Fibroblast of the aortic adventitia (primary cell): ENCODE data around the gene MICAL2. TPM values are rescaled to one million over a fixed set of nuclear protein-coding genes. Genes with fewer than 3 reads are reported as not detected.

ENCODE experiments used
- DNase-seq: peaks from one replicate; pipeline ENCODE4 v3.0.0-alpha.2; 2010; ENCODE audit warnings: low read depth
- H3K4me3 ChIP-seq: 2 replicates; pipeline ENCODE4 v1.5.1; 2011; ENCODE audit warnings: low read depth, mild to moderate bottlenecking, control low read depth, low read length, moderate library complexity
- CTCF ChIP-seq: IDR thresholded peaks from 2 replicates; pipeline ENCODE4 v1.5.1; 2011; ENCODE audit warnings: mild to moderate bottlenecking, low read length, control low read depth, inconsistent platforms; ENCODE audit not compliant: insufficient read depth
- total RNA-seq: library from RNA; depleted of rRNA; stranded (reverse); fragments of >200 nt; gene quantifications from 2 replicates; pipeline ENCODE4 v1.2.3, GENCODE V29; 2012; ENCODE audit warnings: low replicate concordance

MICAL2 gene
- total RNA-seq, 1 donor: 146 TPM

- H3K4me3 ChIP-seq: no peak overlapping the region
- no peak for DNase-seq
- no peak for TF ChIP-seq CTCF
Observed at GRCh38 chr11:12103411-12104225, 6.8 kb upstream of the MICAL2 start.

GRCh38 chr11:12105471-12105870 lies 4.9 kb upstream of the MICAL2 start:
- H3K4me3 ChIP-seq: no peak overlapping the region
- no peak for DNase-seq
- TF ChIP-seq CTCF: no peak

GRCh38 chr11:12106101-12106500 lies 4.3 kb upstream of the MICAL2 start:
- TF ChIP-seq CTCF: no peak
- DNase-seq: no peak
- no peak overlapping the region for H3K4me3 ChIP-seq

GRCh38 chr11:12106501-12106900 lies 3.9 kb upstream of the MICAL2 start:
- DNase-seq: no peak
- no peak overlapping the region for H3K4me3 ChIP-seq
- no peak for TF ChIP-seq CTCF

GRCh38 chr11:12108875-12109453 lies 1.4 kb upstream of the MICAL2 start:
- H3K4me3 ChIP-seq: no peak overlapping the region
- DNase-seq: no peak
- no peak for TF ChIP-seq CTCF

- no peak for TF ChIP-seq CTCF
- DNase-seq: no peak
- H3K4me3 ChIP-seq: peak overlapping the region; percentile 89
Observed at GRCh38 chr11:12109591-12110196, 696 bp upstream of the MICAL2 start.
